Transverse colon (tissue), 3 donors: ENCODE results near the gene NMBR.
"Not testable (repeated sequence)": the region's sequence is repeated elsewhere in the genome, so short reads cannot be mapped to it uniquely, and the experiment has no call there.

Experiments
- EP300 ChIP-seq: sonication (generic); formaldehyde crosslinking; IDR thresholded peaks from one replicate; pipeline ENCODE4 v1.6.1; 2017; ENCODE audit warnings: antibody characterized with exemption, low read depth
- POLR2A ChIP-seq: fragments of 450-650 bp; IDR thresholded peaks from one replicate; pipeline ENCODE4 v1.6.1; 2016; ENCODE audit warnings: antibody characterized with exemption, mild to moderate bottlenecking, moderate library complexity
- TF ChIP-seq, protein P1 (sequence below), 5 experiments: fragments of 200-600 bp in 3 of 5; fragments of 450-650 bp in 2 of 5; sonication (generic) in 3 of 5; IDR thresholded peaks; 1 replicate in 2 of 5; 2 replicates in 3 of 5; pipeline ENCODE4 v1.5.1; 2016 to 2017; ENCODE audit warnings: antibody characterized with exemption in 5 of 5, inconsistent platforms in 3 of 5, mild to moderate bottlenecking in 2 of 5, moderate library complexity in 1 of 5

DNA sequence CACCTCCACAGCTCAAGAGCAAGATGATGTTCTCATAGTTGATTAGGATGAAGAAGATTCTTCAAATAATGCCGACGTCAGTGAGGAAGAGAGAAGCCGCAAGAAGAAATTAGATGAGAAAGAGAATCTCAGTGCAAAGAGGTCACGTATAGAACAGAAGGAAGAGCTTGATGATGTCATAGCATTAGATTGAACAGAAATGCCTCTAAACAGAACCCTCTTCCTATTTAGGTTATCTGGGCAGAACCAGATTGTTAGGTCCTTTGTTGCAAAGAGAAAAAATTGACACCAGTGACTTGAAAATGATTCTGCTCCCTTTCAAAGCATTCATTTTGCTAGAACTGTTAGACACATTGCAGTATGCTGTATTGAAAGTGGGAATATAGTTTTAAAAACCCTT is 84.1 kb downstream of the NMBR start:
- TF ChIP-seq EP300, POLR2A: not testable (repeated sequence)
- TF ChIP-seq, protein P1, sequence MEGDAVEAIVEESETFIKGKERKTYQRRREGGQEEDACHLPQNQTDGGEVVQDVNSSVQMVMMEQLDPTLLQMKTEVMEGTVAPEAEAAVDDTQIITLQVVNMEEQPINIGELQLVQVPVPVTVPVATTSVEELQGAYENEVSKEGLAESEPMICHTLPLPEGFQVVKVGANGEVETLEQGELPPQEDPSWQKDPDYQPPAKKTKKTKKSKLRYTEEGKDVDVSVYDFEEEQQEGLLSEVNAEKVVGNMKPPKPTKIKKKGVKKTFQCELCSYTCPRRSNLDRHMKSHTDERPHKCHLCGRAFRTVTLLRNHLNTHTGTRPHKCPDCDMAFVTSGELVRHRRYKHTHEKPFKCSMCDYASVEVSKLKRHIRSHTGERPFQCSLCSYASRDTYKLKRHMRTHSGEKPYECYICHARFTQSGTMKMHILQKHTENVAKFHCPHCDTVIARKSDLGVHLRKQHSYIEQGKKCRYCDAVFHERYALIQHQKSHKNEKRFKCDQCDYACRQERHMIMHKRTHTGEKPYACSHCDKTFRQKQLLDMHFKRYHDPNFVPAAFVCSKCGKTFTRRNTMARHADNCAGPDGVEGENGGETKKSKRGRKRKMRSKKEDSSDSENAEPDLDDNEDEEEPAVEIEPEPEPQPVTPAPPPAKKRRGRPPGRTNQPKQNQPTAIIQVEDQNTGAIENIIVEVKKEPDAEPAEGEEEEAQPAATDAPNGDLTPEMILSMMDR (IDR thresholded peaks at IDR 0.05): not testable (repeated sequence)
